Stimulated activated naive CD4-positive, alpha-beta T cell treated with Interleukin-2 at 50 U/mL for 16 hours (primary cell): ENCODE measurements around the gene WFIKKN2.
"Not testable (repeated sequence)": the region's sequence is repeated elsewhere in the genome, so short reads cannot be mapped to it uniquely, and the experiment has no call there.

Experiments used
- DNase-seq: peaks from one replicate; lab custom pipeline; 2025; lab: John Stamatoyannopoulos, UW

Gene WFIKKN2

DNA sequence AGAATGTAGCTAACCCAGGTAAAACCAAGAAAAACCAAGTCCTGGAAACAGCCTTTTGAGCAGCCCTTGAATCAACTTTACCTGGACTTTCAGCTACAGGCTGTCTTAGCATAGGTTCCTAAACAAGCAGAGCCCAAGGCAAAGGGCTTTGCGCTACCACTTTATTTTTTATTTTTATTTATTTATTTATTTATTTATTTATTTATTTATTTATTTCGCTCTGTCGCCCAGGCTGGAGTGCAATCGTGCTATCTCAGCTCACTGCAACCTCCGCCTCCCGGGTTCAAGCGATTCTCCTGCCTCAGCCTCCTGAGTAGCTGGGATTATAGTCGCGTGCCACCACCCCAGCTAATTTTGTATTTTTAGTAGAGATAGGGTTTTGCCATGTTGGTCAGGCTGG, 41.7 kb downstream of the WFIKKN2 start:
- DNase-seq = not testable (repeated sequence)

DNA sequence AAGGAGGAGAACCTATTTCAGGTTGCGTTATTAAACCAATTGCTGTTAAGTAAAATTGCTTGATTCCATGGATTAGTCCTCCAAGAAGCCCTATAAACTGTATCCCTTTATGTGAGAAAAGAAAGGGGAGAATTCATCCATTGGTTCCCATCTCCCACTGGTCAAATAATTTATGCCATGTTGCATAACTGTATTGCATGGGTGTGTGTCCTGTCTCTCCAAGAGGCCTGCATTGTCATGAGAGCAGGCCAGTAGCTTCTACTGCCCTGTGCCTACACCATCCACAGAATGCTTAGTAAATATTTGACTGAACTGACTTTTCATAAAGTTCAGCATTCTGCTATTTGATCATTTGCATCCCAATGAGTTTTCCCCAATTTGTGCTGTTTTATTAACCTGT, 42.5 kb downstream of the WFIKKN2 start:
- DNase-seq = no peak

DNA sequence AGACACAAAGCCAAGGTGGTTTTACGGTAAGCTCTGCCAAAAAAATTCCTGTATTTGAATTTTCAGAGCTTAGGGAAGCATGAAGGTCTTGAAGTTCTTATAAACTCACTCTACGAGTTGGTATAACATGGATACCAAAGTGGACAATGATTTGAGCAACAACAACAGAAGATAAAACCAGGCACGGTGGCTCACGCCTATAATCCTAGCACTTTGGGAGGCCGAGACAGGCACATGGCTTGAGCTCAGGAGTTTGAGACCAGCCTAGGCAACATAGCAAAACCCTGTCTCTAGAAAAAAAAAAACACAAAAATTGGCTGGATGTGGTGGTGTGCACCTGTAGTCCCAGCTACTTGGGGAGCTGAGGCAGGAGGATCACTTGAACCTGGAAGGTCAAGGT, 43.7 kb downstream of the WFIKKN2 start:
- no peak for DNase-seq

DNA sequence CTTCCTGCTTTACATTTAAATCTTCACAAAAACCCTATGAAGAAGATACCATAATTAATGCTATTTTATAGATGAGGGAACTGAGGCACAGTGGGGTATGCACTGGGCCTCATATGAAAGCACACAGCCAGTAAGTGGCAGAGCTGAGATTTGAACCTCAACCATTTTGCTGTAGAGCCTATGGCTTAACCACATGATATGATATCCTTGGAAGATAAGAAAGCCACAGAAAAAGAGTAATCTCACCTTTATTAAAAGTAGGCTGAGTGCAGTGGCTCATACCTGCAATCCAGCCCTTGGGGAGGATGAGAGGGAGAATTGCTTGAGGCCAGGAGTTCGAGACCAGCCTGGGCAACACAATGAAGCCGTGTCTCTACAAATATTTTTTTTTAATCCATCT, 45.8 kb downstream of the WFIKKN2 start:
- no peak for DNase-seq

DNA sequence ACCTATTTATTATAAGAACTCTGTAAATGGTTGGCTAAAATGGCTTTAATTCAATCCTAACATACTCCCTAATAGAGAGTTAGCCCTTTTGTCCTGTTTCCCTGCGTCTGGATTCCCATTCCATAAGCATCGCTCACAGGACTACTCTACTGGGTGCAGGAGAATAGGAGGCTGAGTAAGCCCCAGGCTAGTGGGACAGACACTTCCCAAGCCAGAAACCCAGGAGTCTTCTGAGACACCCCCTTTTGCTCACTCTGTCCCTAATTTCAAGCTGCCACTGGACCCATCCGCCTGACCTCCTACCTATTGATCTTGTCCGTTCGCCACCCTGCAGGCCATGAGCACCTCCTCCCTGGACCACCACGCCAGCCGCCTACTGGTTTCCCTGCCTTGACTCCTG, 47.5 kb downstream of the WFIKKN2 start:
- DNase-seq = no peak

DNA sequence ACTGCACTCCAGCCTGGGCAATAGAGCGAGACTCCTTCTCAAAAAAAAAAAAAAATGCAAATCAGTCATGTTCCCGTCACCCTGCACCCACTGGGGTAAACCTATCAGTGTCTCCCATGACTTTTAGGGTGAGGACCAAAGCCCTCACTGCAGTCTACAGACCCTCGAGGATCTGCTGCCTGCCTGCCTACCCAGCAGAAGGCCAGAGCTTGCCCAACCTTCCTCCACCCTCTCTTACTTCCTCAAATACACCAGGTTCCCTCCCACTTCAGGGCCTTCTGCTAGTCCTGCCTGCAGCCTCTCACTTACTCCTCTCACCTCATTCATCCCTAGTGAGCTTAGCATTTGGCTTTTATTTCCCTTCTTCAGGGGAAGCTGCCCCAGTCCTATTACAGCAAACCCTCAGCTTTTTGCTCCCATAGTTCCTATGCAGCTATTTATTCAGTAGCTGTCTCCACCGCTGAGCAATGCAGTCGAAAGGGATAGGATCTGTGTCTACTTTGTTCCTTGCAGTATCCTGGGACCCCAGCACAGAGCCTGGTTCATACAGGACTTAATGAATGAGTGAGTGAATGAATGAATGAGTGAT, 48.6 kb downstream of the WFIKKN2 start:
- no peak for DNase-seq

DNA sequence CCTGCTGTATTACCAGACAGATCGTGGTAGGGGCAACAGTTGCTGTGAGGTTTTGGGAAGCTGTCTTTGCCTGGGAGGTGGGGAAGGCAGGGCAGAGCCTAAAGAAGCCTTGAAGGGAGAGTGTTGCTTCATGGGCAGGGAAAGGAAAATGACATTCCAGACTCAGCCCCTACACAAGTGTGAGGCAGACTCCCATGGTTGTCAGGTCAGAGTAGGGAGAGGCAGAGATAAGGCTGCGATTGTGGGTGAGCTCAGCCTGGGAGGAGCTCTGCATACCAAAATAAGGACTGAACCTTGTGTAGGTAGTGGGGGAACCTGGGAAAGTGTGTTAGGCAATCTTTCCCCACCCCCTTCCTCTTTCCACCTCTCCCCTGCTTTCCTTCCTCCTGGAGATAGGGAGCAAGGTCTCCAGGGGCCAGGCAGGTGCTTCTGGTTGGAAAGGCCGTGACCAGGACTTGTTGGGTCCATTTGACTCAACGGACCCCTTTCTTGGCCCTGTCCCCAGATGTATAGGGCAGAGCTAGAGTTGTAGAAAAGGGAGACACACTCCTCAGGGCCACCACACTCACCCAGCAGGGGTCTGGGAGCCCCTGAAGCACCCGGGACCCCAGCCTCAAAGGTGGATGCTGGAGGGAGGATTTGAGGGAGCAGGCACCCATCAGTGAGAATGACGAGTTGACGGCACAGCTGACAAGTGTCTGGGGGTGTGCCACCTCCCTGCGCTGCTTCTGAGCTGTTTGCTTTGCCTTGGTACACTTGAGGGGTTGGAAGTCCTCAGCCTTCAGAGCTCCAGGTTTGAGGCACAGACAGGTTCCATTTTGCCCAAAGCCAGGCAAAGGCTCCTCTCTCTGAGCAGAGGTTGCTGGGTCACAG, 49.3 kb downstream of the WFIKKN2 start:
- DNase-seq = no peak

DNA sequence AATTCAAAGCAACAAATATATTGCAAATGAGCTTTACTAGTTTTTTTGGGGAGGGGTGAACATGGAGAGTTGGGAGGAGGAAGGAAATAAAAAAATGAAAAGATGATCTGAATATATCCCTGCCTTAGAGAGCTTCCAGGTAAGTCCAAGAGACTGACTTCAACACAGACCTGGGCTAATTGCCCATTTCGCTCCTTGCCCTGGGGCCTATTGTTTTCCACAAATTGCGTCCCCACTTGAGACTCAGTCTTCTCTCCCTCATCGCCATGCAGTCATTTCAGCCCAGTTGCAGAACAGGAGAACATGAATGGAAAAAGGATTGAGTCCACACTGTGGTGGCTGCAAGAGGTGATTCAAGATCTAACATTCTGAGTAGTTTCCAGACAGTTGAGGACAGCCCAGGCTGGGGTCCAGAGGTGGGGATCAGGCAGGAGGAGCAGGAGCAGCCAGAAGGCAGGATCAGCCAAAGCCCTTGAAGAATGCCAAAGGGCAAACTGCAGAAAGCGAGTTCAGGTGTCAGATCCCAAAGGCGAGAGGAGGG, 52.4 kb downstream of the WFIKKN2 start:
- no peak for DNase-seq

DNA sequence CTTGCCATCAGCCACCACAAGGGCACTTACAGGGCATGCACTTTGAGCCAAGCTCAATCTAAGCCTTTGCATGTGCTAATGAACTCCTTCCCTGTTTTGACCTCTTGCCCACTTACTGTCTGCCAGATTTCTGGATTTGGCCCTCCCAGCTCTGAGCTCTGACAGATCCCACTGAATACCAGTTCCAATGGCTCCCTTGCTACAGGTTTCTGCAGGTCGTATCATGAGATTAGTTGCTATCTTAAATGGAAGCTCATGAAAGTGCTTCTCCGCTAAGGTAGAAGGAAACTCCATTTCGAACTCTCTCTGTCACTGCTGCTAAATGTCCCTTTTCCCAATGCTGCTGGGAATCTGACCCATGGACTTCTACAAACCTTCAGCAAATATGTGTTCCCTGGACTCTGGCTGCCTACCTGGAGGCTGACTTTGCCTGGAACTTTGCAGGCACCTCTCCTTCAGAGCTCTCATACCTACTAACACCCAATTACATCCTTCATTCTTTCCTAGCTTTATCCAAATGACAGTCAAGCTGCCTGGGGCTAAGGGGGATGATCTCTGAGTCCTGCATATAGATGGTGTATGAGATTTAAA, 54.2 kb downstream of the WFIKKN2 start:
- no peak for DNase-seq

DNA sequence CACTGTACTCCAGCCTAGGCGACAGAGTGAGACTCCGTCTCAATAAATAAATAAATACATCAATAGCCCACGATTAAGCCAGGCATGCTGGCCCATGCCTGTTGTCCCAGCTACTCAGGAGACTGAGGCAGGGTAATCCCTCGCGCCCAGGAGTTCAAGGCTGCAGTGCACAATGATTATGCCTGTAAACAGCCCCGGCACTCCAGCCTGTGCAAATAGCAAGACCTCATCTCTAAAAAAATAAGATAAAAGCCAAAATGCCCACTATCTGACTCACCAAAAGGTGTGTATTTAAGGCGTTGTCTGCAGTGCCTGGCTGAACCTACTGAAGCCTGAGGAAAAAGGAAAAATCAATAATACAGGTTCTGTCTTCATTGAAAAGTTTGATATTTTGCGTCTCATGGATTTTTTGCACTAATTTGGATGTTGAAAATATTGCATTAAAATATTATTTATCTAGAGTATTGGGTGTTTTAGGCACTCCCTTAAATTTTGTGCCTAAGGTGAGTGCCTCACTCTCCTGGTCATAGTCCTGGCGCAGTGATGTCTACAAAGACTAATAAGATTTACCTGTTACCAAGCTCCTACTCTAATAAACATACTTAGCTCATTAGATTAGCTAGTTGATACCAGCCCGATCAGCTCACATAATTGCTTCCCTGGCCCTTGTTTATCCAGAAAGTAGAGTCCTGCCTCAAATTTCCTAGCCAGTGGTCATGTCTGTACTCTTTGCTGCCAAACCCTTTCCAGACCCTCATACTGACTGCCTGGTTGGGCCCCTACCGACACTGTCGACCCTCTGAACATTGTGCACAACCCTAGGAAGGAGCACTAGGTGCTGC, 55.5 kb downstream of the WFIKKN2 start:
- no peak for DNase-seq

DNA sequence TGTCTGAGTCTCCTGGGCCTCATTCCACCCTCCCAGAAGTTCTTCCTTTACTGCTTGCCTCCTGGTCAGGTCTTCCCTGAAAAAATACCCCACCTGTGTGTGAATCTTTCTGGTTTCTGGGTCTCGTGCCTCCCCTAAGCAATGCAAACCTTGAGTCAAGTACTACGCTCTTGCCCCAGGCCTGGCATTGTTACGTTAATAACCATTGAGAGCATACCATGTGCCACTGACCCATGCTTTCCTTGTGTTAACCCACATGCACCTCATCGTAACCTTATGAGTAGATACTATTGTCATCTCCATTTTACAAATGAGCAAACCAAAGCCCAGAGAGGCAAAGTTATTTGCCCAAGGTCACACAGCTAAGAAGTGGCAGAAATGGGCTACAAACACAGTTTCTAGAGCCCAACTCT, 56.2 kb downstream of the WFIKKN2 start:
- no peak for DNase-seq
